Loucy (cell line): Measurements from ENCODE around the gene EFR3B.
"Not testable (repeated sequence)": the region's sequence is repeated elsewhere in the genome, so short reads cannot be mapped to it uniquely, and the experiment has no call there.

Source experiments
- H2AFZ ChIP-seq: fragments of 200-600 bp; sonication (generic); 2 replicates; pipeline ENCODE4 v1.6.0; 2016; ENCODE audit warnings: antibody characterized with exemption, mild to moderate bottlenecking, low read length, moderate library complexity
- H3F3A ChIP-seq: fragments of 200-600 bp; 2 replicates; pipeline ENCODE4 v1.6.0; 2016; ENCODE audit warnings: antibody characterized with exemption, low read depth, mild to moderate bottlenecking
- H3K27me3 ChIP-seq: fragments of 200-600 bp; sonication (generic); 2 replicates; pipeline ENCODE4 v1.6.1; 2014; ENCODE audit warnings: low read length, mild to moderate bottlenecking; ENCODE audit not compliant: insufficient read depth, poor library complexity, severe bottlenecking
- H3K36me3 ChIP-seq: fragments of 200-600 bp; sonication (generic); 2 replicates; pipeline ENCODE4 v1.6.1; 2016; ENCODE audit warnings: low read length; ENCODE audit not compliant: insufficient read depth
- H3K4me1 ChIP-seq: fragments of 200-600 bp; sonication (generic); 2 replicates; pipeline ENCODE4 v1.5.1; 2014; ENCODE audit warnings: low read length, mild to moderate bottlenecking; ENCODE audit not compliant: insufficient read depth, poor library complexity, severe bottlenecking
- H3K4me2 ChIP-seq: fragments of 200-600 bp; sonication (generic); 2 replicates; pipeline ENCODE4 v1.6.0; 2014; ENCODE audit warnings: antibody characterized with exemption, low read length, low read depth, mild to moderate bottlenecking; ENCODE audit not compliant: poor library complexity, severe bottlenecking
- H3K4me3 ChIP-seq: fragments of 200-600 bp; sonication (generic); 2 replicates; pipeline ENCODE4 v1.5.1; 2014; ENCODE audit warnings: low read length, mild to moderate bottlenecking, mixed read lengths; ENCODE audit not compliant: poor library complexity, severe bottlenecking
- H3K79me2 ChIP-seq: fragments of 200-600 bp; sonication (generic); 2 replicates; pipeline ENCODE4 v1.6.1; 2014; ENCODE audit warnings: low read length; ENCODE audit not compliant: insufficient read depth
- H3K9ac ChIP-seq: fragments of 200-600 bp; sonication (generic); 2 replicates; pipeline ENCODE4 v1.6.0; 2014; ENCODE audit warnings: mild to moderate bottlenecking, low read depth, low read length, moderate library complexity; ENCODE audit not compliant: poor library complexity, severe bottlenecking
- H3K9me2 ChIP-seq: fragments of 200-600 bp; sonication (generic); replicated peaks from 2 replicates; pipeline ENCODE4 v1.6.1; 2016; ENCODE audit warnings: low read depth, low read length, mixed read lengths
- H3K9me3 ChIP-seq: fragments of 200-600 bp; sonication (generic); 2 replicates; pipeline ENCODE4 v1.6.1; 2014; ENCODE audit warnings: mild to moderate bottlenecking, antibody characterized with exemption, low read length, low read depth; ENCODE audit not compliant: insufficient read depth
- H4K20me1 ChIP-seq: fragments of 200-600 bp; sonication (generic); 2 replicates; pipeline ENCODE4 v1.6.0; 2014; ENCODE audit warnings: antibody characterized with exemption, low read length, mild to moderate bottlenecking; ENCODE audit not compliant: insufficient read depth, poor library complexity, severe bottlenecking
- EZH2phosphoT487 ChIP-seq: fragments of 200-600 bp; IDR thresholded peaks from 2 replicates; pipeline ENCODE4 v1.6.1; 2018; ENCODE audit warnings: antibody characterized with exemption, mild to moderate bottlenecking, moderate library complexity, borderline replicate concordance
- TF ChIP-seq, protein P1 (sequence below): fragments of 200-600 bp; sonication (generic); conservative IDR thresholded peaks from 2 replicates; pipeline ENCODE4 v1.5.1; 2014; ENCODE audit warnings: mild to moderate bottlenecking, antibody characterized with exemption, low read length

EFR3B gene

DNA sequence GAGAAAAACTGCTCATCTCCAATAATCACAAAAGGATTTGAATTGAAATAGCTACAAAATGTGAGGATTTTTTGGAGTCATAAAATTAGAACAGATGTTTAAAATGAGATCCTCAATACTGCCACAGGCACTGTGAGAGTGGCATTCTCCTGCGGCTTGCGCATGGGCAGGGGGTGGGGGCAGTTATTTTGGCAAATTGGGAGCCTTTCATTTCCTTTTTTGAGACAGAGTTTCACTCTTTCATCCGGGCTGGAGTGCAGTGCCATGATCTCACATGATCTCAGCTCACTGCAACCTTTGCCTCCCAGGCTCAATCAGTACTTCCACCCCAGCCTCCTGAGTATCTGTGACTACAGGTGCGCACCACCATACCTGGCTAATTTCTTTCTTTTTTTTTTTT is 84.1 kb downstream of the EFR3B start:
- Histone ChIP-seq H3K4me2 (no peak overlapping the region), H3K79me2 (no peaks in the 10 kb centered on the region), H3K9me2 (no peaks in the 10 kb centered on the region), H3K4me3 (no peak overlapping the region), H4K20me1 (no peaks in the 10 kb centered on the region), H3K9me3 (no peaks in the 10 kb centered on the region), H3K27me3 (no peaks in the 10 kb centered on the region), H3K36me3 (no peaks in the 10 kb centered on the region), H2AFZ (no peak overlapping the region), H3K4me1 (peaks cover 4% of the 10 kb centered on the region), H3F3A (no peaks in the 10 kb centered on the region), H3K9ac (no peak overlapping the region)
- TF ChIP-seq, protein P1, sequence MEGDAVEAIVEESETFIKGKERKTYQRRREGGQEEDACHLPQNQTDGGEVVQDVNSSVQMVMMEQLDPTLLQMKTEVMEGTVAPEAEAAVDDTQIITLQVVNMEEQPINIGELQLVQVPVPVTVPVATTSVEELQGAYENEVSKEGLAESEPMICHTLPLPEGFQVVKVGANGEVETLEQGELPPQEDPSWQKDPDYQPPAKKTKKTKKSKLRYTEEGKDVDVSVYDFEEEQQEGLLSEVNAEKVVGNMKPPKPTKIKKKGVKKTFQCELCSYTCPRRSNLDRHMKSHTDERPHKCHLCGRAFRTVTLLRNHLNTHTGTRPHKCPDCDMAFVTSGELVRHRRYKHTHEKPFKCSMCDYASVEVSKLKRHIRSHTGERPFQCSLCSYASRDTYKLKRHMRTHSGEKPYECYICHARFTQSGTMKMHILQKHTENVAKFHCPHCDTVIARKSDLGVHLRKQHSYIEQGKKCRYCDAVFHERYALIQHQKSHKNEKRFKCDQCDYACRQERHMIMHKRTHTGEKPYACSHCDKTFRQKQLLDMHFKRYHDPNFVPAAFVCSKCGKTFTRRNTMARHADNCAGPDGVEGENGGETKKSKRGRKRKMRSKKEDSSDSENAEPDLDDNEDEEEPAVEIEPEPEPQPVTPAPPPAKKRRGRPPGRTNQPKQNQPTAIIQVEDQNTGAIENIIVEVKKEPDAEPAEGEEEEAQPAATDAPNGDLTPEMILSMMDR = no peak
- no peak for TF ChIP-seq EZH2phosphoT487

DNA sequence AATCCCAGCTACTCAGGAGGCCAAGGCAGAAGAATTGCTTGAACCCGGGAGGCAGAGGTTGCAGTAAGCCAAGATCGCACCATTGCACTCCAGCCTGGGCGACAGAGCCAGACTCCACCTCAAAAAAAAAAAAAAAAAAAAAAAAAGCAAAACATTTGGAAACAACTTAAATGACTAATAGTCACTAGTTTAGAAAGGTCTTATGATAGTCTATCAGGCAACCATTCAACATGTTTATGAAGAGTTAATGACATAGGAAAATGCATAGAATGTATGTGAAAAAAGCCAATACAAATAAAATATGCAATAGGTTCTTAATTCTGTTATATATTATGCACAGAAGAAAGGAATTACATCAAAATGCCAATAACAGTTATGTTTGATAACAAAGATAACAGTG is 85.2 kb downstream of the EFR3B start:
- H3K9me2 ChIP-seq, H3K9ac ChIP-seq, H3K79me2 ChIP-seq, H3F3A ChIP-seq, H4K20me1 ChIP-seq, H3K4me3 ChIP-seq, H3K36me3 ChIP-seq, H2AFZ ChIP-seq, H3K4me1 ChIP-seq, H3K9me3 ChIP-seq, H3K27me3 ChIP-seq, H3K4me2 ChIP-seq: not testable (repeated sequence)

DNA sequence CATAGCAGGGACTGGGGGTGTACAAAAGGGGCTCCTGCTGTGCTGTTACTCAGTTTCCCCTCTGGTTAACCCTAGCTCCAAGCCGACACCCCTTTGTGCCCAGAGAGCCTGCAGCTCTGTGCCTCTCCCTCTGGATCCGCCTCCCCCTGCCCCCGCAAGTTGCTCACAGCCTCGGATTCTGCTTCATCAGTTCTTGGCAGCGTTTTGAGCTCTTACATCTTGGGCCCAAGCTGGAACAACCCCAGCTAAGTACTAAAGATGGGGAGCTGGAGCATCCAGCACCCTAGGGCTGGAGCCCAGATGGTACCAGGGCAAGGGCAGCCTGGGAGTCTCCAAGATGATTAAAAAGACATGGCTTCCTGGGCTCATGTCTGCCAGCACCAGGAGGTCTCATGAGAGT is 85.8 kb downstream of the EFR3B start:
- H3K4me1 ChIP-seq = peaks cover 4% of the 10 kb centered on the region
- no peak overlapping the region for H3K4me2 ChIP-seq
- no peaks in the 10 kb centered on the region for H3K27me3 ChIP-seq
- H3K9me3 ChIP-seq = no peaks in the 10 kb centered on the region
- H3K4me3 ChIP-seq = no peak overlapping the region
- TF ChIP-seq EZH2phosphoT487 = no peak
- TF ChIP-seq, protein P1 = no peak
- no peak overlapping the region for H3K9ac ChIP-seq
- H3K36me3 ChIP-seq = no peaks in the 10 kb centered on the region
- no peaks in the 10 kb centered on the region for H3K9me2 ChIP-seq
- H2AFZ ChIP-seq = no peak overlapping the region
- H3K79me2 ChIP-seq = no peaks in the 10 kb centered on the region
- H4K20me1 ChIP-seq = no peaks in the 10 kb centered on the region
- no peaks in the 10 kb centered on the region for H3F3A ChIP-seq

DNA sequence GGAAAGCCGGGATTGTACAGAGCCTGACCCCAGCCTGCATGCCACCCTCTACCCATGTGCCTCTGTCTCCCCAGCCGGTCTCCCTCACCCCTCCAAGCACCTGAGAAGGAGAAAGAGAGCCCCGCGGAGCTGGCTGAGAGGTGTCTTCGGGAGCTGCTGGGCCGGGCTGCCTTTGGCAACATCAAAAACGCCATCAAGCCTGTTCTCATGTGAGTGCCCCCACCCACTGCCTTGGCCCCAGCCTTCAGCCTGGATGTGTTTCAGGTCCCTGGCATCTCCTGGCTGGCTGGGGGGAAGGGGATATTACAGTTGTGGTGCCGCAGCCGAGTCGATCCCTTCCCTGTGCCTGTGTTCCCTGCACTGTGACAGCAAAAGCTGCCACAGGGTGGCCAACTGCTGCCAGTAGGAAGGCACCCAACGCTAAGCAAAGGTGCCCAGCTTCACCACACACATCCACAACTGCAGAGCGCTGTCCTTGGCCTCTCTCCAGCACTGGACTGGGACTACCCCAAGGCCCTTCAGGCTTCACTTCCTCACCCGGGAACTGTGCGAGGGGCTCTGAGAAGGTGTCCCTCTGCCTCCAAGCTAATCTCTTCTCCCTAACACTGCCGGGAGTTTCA is 88.1 kb downstream of the EFR3B start:
- H3K9me3 ChIP-seq = no peaks in the 10 kb centered on the region
- no peak overlapping the region for H3K4me2 ChIP-seq
- H3F3A ChIP-seq = no peaks in the 10 kb centered on the region
- H3K27me3 ChIP-seq = no peaks in the 10 kb centered on the region
- no peak overlapping the region for H3K9ac ChIP-seq
- H3K9me2 ChIP-seq = no peaks in the 10 kb centered on the region
- H3K4me1 ChIP-seq = no peaks in the 10 kb centered on the region
- no peaks in the 10 kb centered on the region for H3K36me3 ChIP-seq
- no peaks in the 10 kb centered on the region for H3K79me2 ChIP-seq
- H2AFZ ChIP-seq = no peak overlapping the region
- no peaks in the 10 kb centered on the region for H4K20me1 ChIP-seq
- TF ChIP-seq EZH2phosphoT487 = no peak
- TF ChIP-seq, protein P1 = no peak; the same call in 1 of the 2 replicates
- no peak overlapping the region for H3K4me3 ChIP-seq
